ENCODE measurements around the gene XBP1.

- TF ChIP-seq CTCF (IDR thresholded peaks at IDR 0.05) (0 out of 2 replicates have a peak, but pooled peaks have one; percentile 3), ZFX (IDR thresholded peaks at IDR 0.05; ENCODE audit: borderline replicate concordance) (no peak)
Measured at GRCh38 chr22:28800308-28801041, at the start of gene XBP1.

Data from 22Rv1 (cell line).